ENCODE data around the gene CYB5RL. TPM values are rescaled to one million over a fixed set of nuclear protein-coding genes. Genes with fewer than 3 reads are reported as not detected.

The CYB5RL gene
- polyA plus RNA-seq, 1 of the 3 experiments (the other 2 are of a cell fraction), result 3.3 TPM

- no peak overlapping the region for H3K9ac ChIP-seq
- peaks cover 5 to 14% of the 10 kb centered on the region in 2 experiments for H3K36me3 ChIP-seq (replicated peaks in 1 of 2; ENCODE audit: control insufficient read depth in 1 of 2, insufficient read depth in 2 of 2, low read length in 1 of 2)
- CTCF ChIA-PET, result no interaction called here
- TF ChIP-seq MAX (IDR thresholded peaks at IDR 0.05; ENCODE audit: low read depth) (no peak), RXRA (IDR thresholded peaks at IDR 0.05; ENCODE audit: borderline replicate concordance, low read depth) (no peak)
- no peaks in the 10 kb centered on the region for H3K79me2 ChIP-seq (ENCODE audit: insufficient read depth)
- H3F3A ChIP-seq (replicated peaks; ENCODE audit: insufficient read depth), result peaks cover 10% of the 10 kb centered on the region
- POLR2A ChIA-PET, result no interaction called here
- no peaks in the 10 kb centered on the region for H4K20me1 ChIP-seq (ENCODE audit: insufficient read depth)
- H3K9me2 ChIP-seq, result no peaks in the 10 kb centered on the region
- peak overlapping the region in 1 of 2 experiments; percentile 95; a peak in 2 of 4 replicates for H3K27ac ChIP-seq (ENCODE audit: low read depth in 2 of 2, low read length in 1 of 2)
- H3K9me3 ChIP-seq, result no peaks in the 10 kb centered on the region
- H3K4me2 ChIP-seq, result no peak overlapping the region
- no peaks in the 10 kb centered on the region for H3K27me3 ChIP-seq (ENCODE audit: insufficient read depth)
- 89% methylated on average over 4 of the region's 6 CpGs for WGBS (ENCODE audit: low lambda C conversion rate)
- no peak overlapping the region for H3K4me3 ChIP-seq (ENCODE audit: low read depth in 2 of 2, low read length in 1 of 2)
- no peak overlapping the region for H2AFZ ChIP-seq (ENCODE audit: low read depth)
- no peak for DNase-seq
- H3K4me1 ChIP-seq (ENCODE audit: control insufficient read depth in 1 of 2, insufficient read depth in 2 of 2, low read depth in 1 of 2, low read length in 1 of 2), result peaks cover 4 to 74% of the 10 kb centered on the region in 2 experiments; a peak in 3 of 4 replicates
Measured at GRCh38 chr1:54222711-54223110, 22.9 kb upstream of the CYB5RL start.

GRCh38 chr1:54221867-54222484 is 22.1 kb upstream of the CYB5RL start:
- CTCF ChIA-PET, result no interaction called here
- TF ChIP-seq NRF1 (IDR thresholded peaks at IDR 0.05; ENCODE audit: low read depth, low read length) (no peak), USF1 (IDR thresholded peaks at IDR 0.05; ENCODE audit: borderline replicate concordance, low read depth) (no peak), MEF2A (IDR thresholded peaks at IDR 0.05; ENCODE audit: borderline replicate concordance, low read depth) (no peak), EP300 (IDR thresholded peaks at IDR 0.05; ENCODE audit: borderline replicate concordance in 1 of 2, low read depth in 1 of 2, low read length in 1 of 2) (no peak), POLR2AphosphoS5 (IDR thresholded peaks at IDR 0.05; ENCODE audit: low read depth, low read length) (no peak), ZBTB33 (IDR thresholded peaks at IDR 0.05; ENCODE audit: borderline replicate concordance, low read depth) (no peak), TEAD4 (IDR thresholded peaks at IDR 0.05; ENCODE audit: borderline replicate concordance, insufficient read depth) (no peak), GATA2 (CRISPR knock-in tag; IDR thresholded peaks at IDR 0.05) (no peak), YY1 (IDR thresholded peaks at IDR 0.05; ENCODE audit: low read depth) (no peak), IRF3 (IDR thresholded peaks at IDR 0.05; ENCODE audit: low read depth, low read length) (no peak), PBX3 (IDR thresholded peaks at IDR 0.05) (no peak)
- H3K9ac ChIP-seq, result no peak overlapping the region

More at GRCh38 chr1:54221867-54222484, 22.1 kb upstream of the CYB5RL start:
- POLR2A ChIA-PET, result no interaction called here
- H3K79me2 ChIP-seq (ENCODE audit: insufficient read depth), result no peaks in the 10 kb centered on the region
- H3F3A ChIP-seq (replicated peaks; ENCODE audit: insufficient read depth), result peaks cover 10% of the 10 kb centered on the region
- H3K4me3 ChIP-seq (ENCODE audit: low read depth in 2 of 2, low read length in 1 of 2), result no peak overlapping the region
- peaks cover 0 to 67% of the 10 kb centered on the region in 2 experiments; a peak in 2 of 4 replicates for H3K4me1 ChIP-seq (ENCODE audit: control insufficient read depth in 1 of 2, insufficient read depth in 2 of 2, low read depth in 1 of 2, low read length in 1 of 2)
- H3K27me3 ChIP-seq (ENCODE audit: insufficient read depth), result no peaks in the 10 kb centered on the region
- DNase-seq, result no peak
- H3K36me3 ChIP-seq (replicated peaks in 1 of 2; ENCODE audit: control insufficient read depth in 1 of 2, insufficient read depth in 2 of 2, low read length in 1 of 2), result peaks cover 5 to 21% of the 10 kb centered on the region in 2 experiments
- H3K9me3 ChIP-seq, result no peaks in the 10 kb centered on the region
- peak overlapping the region in 1 of 2 experiments; percentile 95; a peak in 1 of 4 replicates for H3K27ac ChIP-seq (ENCODE audit: low read depth in 2 of 2, low read length in 1 of 2)
- H4K20me1 ChIP-seq (ENCODE audit: insufficient read depth), result no peaks in the 10 kb centered on the region
- no peak overlapping the region for H3K4me2 ChIP-seq
- H3K9me2 ChIP-seq, result no peaks in the 10 kb centered on the region
- no peak overlapping the region for H2AFZ ChIP-seq (ENCODE audit: low read depth)
- WGBS (ENCODE audit: low lambda C conversion rate), result 80% methylated on average over 1 of the region's 7 CpGs

All from SK-N-SH (cell line).